ENCODE results near the gene CDS1. TPM values are rescaled to one million over a fixed set of nuclear protein-coding genes. Genes with fewer than 3 reads are reported as not detected.

Gene CDS1
- polyA plus RNA-seq, 6 donors from 2014 or later, result 0.07 TPM; not detected in 5

Other genes starting within 250 kb of the CDS1 start
- not detected for gene NKX6-1, start 83.8 kb upstream of the CDS1 start, polyA plus RNA-seq (ENCODE audit: low read depth in 6 of 6)